H1 (cell line): ENCODE measurements around the gene HTR6.

Experiments
- CHD1 ChIP-seq: IDR thresholded peaks from 2 replicates; pipeline ENCODE4 v1.6.1; 2012; ENCODE audit warnings: low read depth, low read length, improper control_type of control experiment
- EP300 ChIP-seq, 2 experiments: IDR thresholded peaks; 1 replicate in 1 of 2; 2 replicates in 1 of 2; pipeline ENCODE4 v1.6.1; 2011 to 2012; ENCODE audit warnings: low read depth in 2 of 2, low read length in 2 of 2, mild to moderate bottlenecking in 2 of 2, borderline replicate concordance in 1 of 2, inconsistent platforms in 1 of 2, moderate library complexity in 1 of 2
- EZH2 ChIP-seq: fragments of 200-600 bp; sonication (generic); IDR thresholded peaks from 2 replicates; pipeline ENCODE4 v1.7.1; 2012; ENCODE audit warnings: low read depth, mild to moderate bottlenecking, moderate library complexity, low read length, inconsistent platforms; ENCODE audit not compliant: severe bottlenecking
- GTF2F1 ChIP-seq: IDR thresholded peaks from 2 replicates; pipeline ENCODE4 v1.6.1; 2012; ENCODE audit warnings: low read depth, low read length, improper control_type of control experiment, borderline replicate concordance
- JUND ChIP-seq: IDR thresholded peaks from 2 replicates; pipeline ENCODE4 v1.6.1; 2011; ENCODE audit warnings: mild to moderate bottlenecking, improper control_type of control experiment, low read length
- NANOG ChIP-seq: IDR thresholded peaks from 2 replicates; pipeline ENCODE4 v1.6.1; 2011; ENCODE audit warnings: low read length, low read depth, mild to moderate bottlenecking, inconsistent platforms; ENCODE audit not compliant: insufficient read depth, poor library complexity, severe bottlenecking
- POLR2A ChIP-seq, 2 experiments: IDR thresholded peaks; 1 replicate in 1 of 2; 2 replicates in 1 of 2; pipeline ENCODE4 v1.6.1; 2011; ENCODE audit warnings: low read depth in 2 of 2, low read length in 2 of 2, mild to moderate bottlenecking in 2 of 2; ENCODE audit errors: control extremely low read depth in 1 of 2
- RAD21 ChIP-seq, 2 experiments: IDR thresholded peaks in 1 of 2; conservative IDR thresholded peaks in 1 of 2; 2 replicates each; pipeline ENCODE4 v1.6.1; 2011; ENCODE audit warnings: low read depth in 2 of 2, low read length in 2 of 2, improper control_type of control experiment in 1 of 2, inconsistent platforms in 1 of 2, mild to moderate bottlenecking in 1 of 2, moderate library complexity in 1 of 2
- RXRA ChIP-seq: IDR thresholded peaks from 2 replicates; pipeline ENCODE4 v1.6.1; 2011; ENCODE audit warnings: low read depth, mild to moderate bottlenecking, low read length, moderate library complexity; ENCODE audit not compliant: insufficient read depth
- SIN3A ChIP-seq, 2 experiments: IDR thresholded peaks in 1 of 2; conservative IDR thresholded peaks in 1 of 2; 2 replicates each; pipeline ENCODE4 v1.6.1; 2011 to 2012; ENCODE audit warnings: low read length in 2 of 2, improper control_type of control experiment in 1 of 2, low read depth in 1 of 2, mild to moderate bottlenecking in 1 of 2
- TAF7 ChIP-seq: optimal IDR thresholded peaks from 2 replicates; pipeline ENCODE3; 2011; ENCODE audit warnings: low read depth, mild to moderate bottlenecking, inconsistent platforms, low read length, moderate library complexity, borderline replicate concordance
- TF ChIP-seq, protein P1 (sequence below), 3 experiments: IDR thresholded peaks; 1 replicate in 2 of 3; 2 replicates in 1 of 3; pipeline versions ENCODE4 v1.5.1 to v1.6.1; 2011; ENCODE audit warnings: low read length in 3 of 3, mild to moderate bottlenecking in 3 of 3, inconsistent platforms in 2 of 3, low read depth in 1 of 3, moderate library complexity in 1 of 3; ENCODE audit not compliant: insufficient read depth in 1 of 3; ENCODE audit errors: control extremely low read depth in 1 of 3
- TF ChIP-seq, protein P2 (sequence below): IDR thresholded peaks from 2 replicates; pipeline ENCODE4 v1.6.1; 2012; ENCODE audit warnings: inconsistent platforms

DNA sequence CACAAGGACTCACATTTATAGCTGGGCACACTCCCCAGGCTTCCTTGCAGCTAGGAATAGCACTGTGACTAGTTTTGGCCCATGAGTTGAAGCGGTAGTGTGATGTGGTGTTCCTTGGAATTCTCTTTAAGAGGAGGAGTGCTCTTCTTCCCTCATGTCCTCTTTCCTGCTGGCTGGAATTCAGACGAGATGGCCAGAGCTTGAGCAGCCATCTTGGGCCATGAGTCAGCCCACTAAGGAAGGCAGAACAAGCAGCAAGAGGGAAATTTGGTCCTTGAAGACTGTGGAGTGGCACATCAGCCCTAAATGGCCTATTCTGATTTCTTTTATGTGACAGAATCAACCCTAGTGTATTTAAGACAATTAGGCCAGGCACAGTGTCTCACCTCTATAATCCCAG, 20.0 kb downstream of the HTR6 start:
- no peak for TF ChIP-seq EZH2
- TF ChIP-seq, protein P1, sequence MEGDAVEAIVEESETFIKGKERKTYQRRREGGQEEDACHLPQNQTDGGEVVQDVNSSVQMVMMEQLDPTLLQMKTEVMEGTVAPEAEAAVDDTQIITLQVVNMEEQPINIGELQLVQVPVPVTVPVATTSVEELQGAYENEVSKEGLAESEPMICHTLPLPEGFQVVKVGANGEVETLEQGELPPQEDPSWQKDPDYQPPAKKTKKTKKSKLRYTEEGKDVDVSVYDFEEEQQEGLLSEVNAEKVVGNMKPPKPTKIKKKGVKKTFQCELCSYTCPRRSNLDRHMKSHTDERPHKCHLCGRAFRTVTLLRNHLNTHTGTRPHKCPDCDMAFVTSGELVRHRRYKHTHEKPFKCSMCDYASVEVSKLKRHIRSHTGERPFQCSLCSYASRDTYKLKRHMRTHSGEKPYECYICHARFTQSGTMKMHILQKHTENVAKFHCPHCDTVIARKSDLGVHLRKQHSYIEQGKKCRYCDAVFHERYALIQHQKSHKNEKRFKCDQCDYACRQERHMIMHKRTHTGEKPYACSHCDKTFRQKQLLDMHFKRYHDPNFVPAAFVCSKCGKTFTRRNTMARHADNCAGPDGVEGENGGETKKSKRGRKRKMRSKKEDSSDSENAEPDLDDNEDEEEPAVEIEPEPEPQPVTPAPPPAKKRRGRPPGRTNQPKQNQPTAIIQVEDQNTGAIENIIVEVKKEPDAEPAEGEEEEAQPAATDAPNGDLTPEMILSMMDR (IDR thresholded peaks at IDR 0.05; ENCODE audit: control extremely low read depth in 1 of 3, insufficient read depth in 1 of 3, low read depth in 1 of 3, low read length in 3 of 3): no peak
- TF ChIP-seq, protein P2, sequence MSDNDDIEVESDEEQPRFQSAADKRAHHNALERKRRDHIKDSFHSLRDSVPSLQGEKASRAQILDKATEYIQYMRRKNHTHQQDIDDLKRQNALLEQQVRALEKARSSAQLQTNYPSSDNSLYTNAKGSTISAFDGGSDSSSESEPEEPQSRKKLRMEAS: no peak
- TF ChIP-seq EP300 (IDR thresholded peaks at IDR 0.05; ENCODE audit: borderline replicate concordance in 1 of 2, low read depth in 2 of 2, low read length in 2 of 2): no peak
- no peak for TF ChIP-seq CHD1
- TF ChIP-seq JUND: no peak
- no peak for TF ChIP-seq SIN3A (conservative IDR thresholded peaks at IDR 0.05 in 1 of 2, IDR thresholded peaks at IDR 0.05 in 1 of 2; ENCODE audit: low read depth in 1 of 2, low read length in 2 of 2)
- no peak for TF ChIP-seq POLR2A (IDR thresholded peaks at IDR 0.05; ENCODE audit: control extremely low read depth in 1 of 2, low read depth in 2 of 2, low read length in 2 of 2)
- TF ChIP-seq RAD21 (IDR thresholded peaks at IDR 0.05 in 1 of 2, conservative IDR thresholded peaks at IDR 0.05 in 1 of 2; ENCODE audit: low read depth in 2 of 2, low read length in 2 of 2): no peak
- TF ChIP-seq RXRA: no peak
- TF ChIP-seq NANOG: no peak
- TF ChIP-seq GTF2F1: no peak
- no peak for TF ChIP-seq TAF7
